Peyer's patch (tissue), 4 donors: ENCODE results near the gene PGRMC2.

Experiments
- CTCF ChIP-seq, 6 experiments: fragments of 450-650 bp in 4 of 6; fragments of 200-600 bp in 2 of 6; sonication (generic) in 1 of 6; IDR thresholded peaks; one replicate each; pipeline ENCODE4 v1.5.1; 2017 to 2019; ENCODE audit warnings: antibody characterized with exemption in 6 of 6, mild to moderate bottlenecking in 3 of 6, moderate library complexity in 1 of 6
- POLR2A ChIP-seq, 2 donors: fragments of 450-650 bp; IDR thresholded peaks; one replicate each; pipeline ENCODE4 v1.5.1; 2017; ENCODE audit warnings: antibody characterized with exemption in 2 of 2, mild to moderate bottlenecking in 2 of 2, moderate library complexity in 2 of 2

DNA sequence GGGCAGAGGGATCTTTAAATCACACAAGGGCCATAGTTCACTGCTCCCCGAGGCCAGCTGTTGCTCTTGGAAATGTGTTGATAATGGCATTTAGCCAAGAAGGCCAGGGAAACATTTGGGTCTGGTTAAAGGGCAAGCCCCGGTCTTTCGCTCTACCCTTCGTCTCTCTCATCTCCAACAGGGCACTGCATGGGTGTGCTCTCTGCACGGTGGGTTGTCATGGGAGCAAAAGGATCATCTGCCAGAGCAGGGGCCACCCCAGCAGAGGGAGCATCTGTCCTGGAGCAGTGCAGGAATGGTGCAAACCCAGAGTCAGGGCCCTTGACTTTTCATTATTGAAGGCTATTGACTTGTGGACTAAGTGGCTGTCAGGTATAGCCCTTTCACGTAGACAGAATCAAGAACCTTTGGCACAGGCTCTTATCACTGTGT is 22.7 kb upstream of the PGRMC2 start:
- no peak for TF ChIP-seq POLR2A (IDR thresholded peaks at IDR 0.05)
- TF ChIP-seq CTCF (IDR thresholded peaks at IDR 0.05), result peak in 3 of 6 experiments; percentile 48 to 58 (median 52)
